Measurements from ENCODE around the gene ADGRD1.

The ADGRD1 gene

GRCh38 chr12:131020326-131021153 lies 66.8 kb downstream of the ADGRD1 start:
- in situ Hi-C loops (cut with HindIII; ENCODE audit: low sequenced_read_pairs) = no loop called here

- in situ Hi-C loops (cut with HindIII; ENCODE audit: low sequenced_read_pairs) = no loop called here
These were observed 67.4 kb downstream of the ADGRD1 start for GRCh38 chr12:131021154-131021541.

GRCh38 chr12:131024026-131024425 lies 70.3 kb downstream of the ADGRD1 start:
- in situ Hi-C loops (cut with HindIII; ENCODE audit: low sequenced_read_pairs) = no loop called here

- in situ Hi-C loops (cut with HindIII; ENCODE audit: low sequenced_read_pairs) = no loop called here
These were observed 71.0 kb downstream of the ADGRD1 start for GRCh38 chr12:131024721-131025120.

- in situ Hi-C loops (cut with HindIII; ENCODE audit: low sequenced_read_pairs) = no loop called here
These were observed 71.5 kb downstream of the ADGRD1 start for GRCh38 chr12:131025234-131025633.

GRCh38 chr12:131025939-131026702 lies 72.4 kb downstream of the ADGRD1 start:
- in situ Hi-C loops (cut with HindIII; ENCODE audit: low sequenced_read_pairs) = no loop called here

- in situ Hi-C loops (cut with HindIII; ENCODE audit: low sequenced_read_pairs) = no loop called here
These were observed 73.0 kb downstream of the ADGRD1 start for GRCh38 chr12:131026754-131027153.

- in situ Hi-C loops (cut with HindIII; ENCODE audit: low sequenced_read_pairs) = no loop called here
These were observed 73.6 kb downstream of the ADGRD1 start for GRCh38 chr12:131027264-131027663.

- in situ Hi-C loops (cut with HindIII; ENCODE audit: low sequenced_read_pairs) = no loop called here
These were observed 74.3 kb downstream of the ADGRD1 start for GRCh38 chr12:131027876-131028586.

- in situ Hi-C loops (cut with HindIII; ENCODE audit: low sequenced_read_pairs) = no loop called here
These were observed 75.1 kb downstream of the ADGRD1 start for GRCh38 chr12:131028587-131029338.

GRCh38 chr12:131030472-131031328 lies 77.0 kb downstream of the ADGRD1 start:
- in situ Hi-C loops (cut with HindIII; ENCODE audit: low sequenced_read_pairs) = no loop called here

- in situ Hi-C loops (cut with HindIII; ENCODE audit: low sequenced_read_pairs) = no loop called here
These were observed 78.5 kb downstream of the ADGRD1 start for GRCh38 chr12:131032082-131032750.

- in situ Hi-C loops (cut with HindIII; ENCODE audit: low sequenced_read_pairs) = no loop called here
These were observed 79.8 kb downstream of the ADGRD1 start for GRCh38 chr12:131033486-131033885.

GRCh38 chr12:131033886-131034482 lies 80.3 kb downstream of the ADGRD1 start:
- in situ Hi-C loops (cut with HindIII; ENCODE audit: low sequenced_read_pairs) = no loop called here

GRCh38 chr12:131034631-131035244 lies 81.0 kb downstream of the ADGRD1 start:
- in situ Hi-C loops (cut with HindIII; ENCODE audit: low sequenced_read_pairs) = no loop called here

- in situ Hi-C loops (cut with HindIII; ENCODE audit: low sequenced_read_pairs) = no loop called here
These were observed 81.6 kb downstream of the ADGRD1 start for GRCh38 chr12:131035245-131035681.

- in situ Hi-C loops (cut with HindIII; ENCODE audit: low sequenced_read_pairs) = no loop called here
These were observed 84.5 kb downstream of the ADGRD1 start for GRCh38 chr12:131038159-131038558.
